PC-9 (cell line): Measurements from ENCODE around the gene PSMB2.

Source experiments
- CTCF ChIP-seq: fragments of 200-600 bp; sonication (generic); conservative IDR thresholded peaks from 2 replicates; pipeline ENCODE4 v1.6.1; 2017; ENCODE audit warnings: mixed run types, antibody characterized with exemption, mild to moderate bottlenecking, moderate library complexity
- EZH2 ChIP-seq: fragments of 200-600 bp; sonication (generic); IDR thresholded peaks from 2 replicates; pipeline ENCODE4 v1.8.0; 2017; ENCODE audit warnings: antibody characterized with exemption, low read depth

GRCh38 chr1:35580949-35581388 lies 60.4 kb downstream of the PSMB2 start:
- TF ChIP-seq CTCF (no peak), EZH2 (no peak)
